Chondrocyte (in vitro differentiated cells): ENCODE results near the gene TECPR2. TPM values are rescaled to one million over a fixed set of nuclear protein-coding genes. Genes with fewer than 3 reads are reported as not detected.
A peak's percentile ranks its signal among the peaks of the same experiment; 100 is the strongest.

ENCODE experiments used
- DNase-seq: peaks from one replicate; pipeline ENCODE4 v3.0.0; 2021; ENCODE audit warnings: mixed read lengths, low spot score
- H3K27ac Mint-ChIP-seq: one replicate; pipeline ENCODE4 v1.8.0; 2021; ENCODE audit warnings: mild to moderate bottlenecking, moderate library complexity, mixed read lengths; ENCODE audit not compliant: unreplicated experiment
- H3K27me3 Mint-ChIP-seq: 2 replicates; pipeline ENCODE4 v1.8.0; 2021; ENCODE audit warnings: low read depth, mixed read lengths
- H3K36me3 Mint-ChIP-seq: 2 replicates; pipeline ENCODE4 v1.8.0; 2021; ENCODE audit warnings: low read depth, mixed read lengths
- H3K4me1 Mint-ChIP-seq: 2 replicates; pipeline ENCODE4 v1.8.0; 2021; ENCODE audit warnings: low read depth, mild to moderate bottlenecking, mixed read lengths
- H3K4me3 Mint-ChIP-seq: one replicate; pipeline ENCODE4 v1.8.0; 2021; ENCODE audit warnings: mild to moderate bottlenecking, moderate library complexity, mixed read lengths; ENCODE audit not compliant: unreplicated experiment
- H3K9me3 Mint-ChIP-seq: 2 replicates; pipeline ENCODE4 v1.8.0; 2021; ENCODE audit warnings: low read depth, mixed read lengths
- total RNA-seq: library from RNA; stranded (reverse); gene quantifications from 3 replicates; pipeline ENCODE4 v1.2.1, GENCODE V29; 2021
- TF ChIP-seq, protein P1 (sequence below): fragments of 200-600 bp; sonication (generic); IDR thresholded peaks from 2 replicates; pipeline ENCODE4 v1.5.0; 2021; ENCODE audit warnings: antibody characterized with exemption, mild to moderate bottlenecking, moderate library complexity

TECPR2 gene
- total RNA-seq, 1 donor from 2014 or later = 32.2 TPM

DNA sequence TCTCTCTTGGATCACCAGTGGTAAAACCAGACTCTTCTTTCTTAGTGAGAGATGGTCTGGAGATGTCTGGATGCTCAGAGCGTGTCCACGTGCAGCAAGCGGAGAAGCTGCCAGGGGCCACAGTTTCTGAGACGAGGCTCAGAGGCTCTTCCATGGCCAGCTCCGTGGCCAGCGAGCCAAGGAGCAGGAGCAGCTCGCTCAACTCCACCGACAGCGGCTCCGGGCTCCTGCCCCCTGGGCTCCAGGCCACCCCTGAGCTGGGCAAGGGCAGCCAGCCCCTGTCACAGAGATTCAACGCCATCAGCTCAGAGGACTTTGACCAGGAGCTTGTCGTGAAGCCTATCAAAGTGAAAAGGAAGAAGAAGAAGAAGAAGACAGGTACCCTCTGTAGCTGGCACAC is 69.0 kb downstream of the TECPR2 start:
- TF ChIP-seq, protein P1, sequence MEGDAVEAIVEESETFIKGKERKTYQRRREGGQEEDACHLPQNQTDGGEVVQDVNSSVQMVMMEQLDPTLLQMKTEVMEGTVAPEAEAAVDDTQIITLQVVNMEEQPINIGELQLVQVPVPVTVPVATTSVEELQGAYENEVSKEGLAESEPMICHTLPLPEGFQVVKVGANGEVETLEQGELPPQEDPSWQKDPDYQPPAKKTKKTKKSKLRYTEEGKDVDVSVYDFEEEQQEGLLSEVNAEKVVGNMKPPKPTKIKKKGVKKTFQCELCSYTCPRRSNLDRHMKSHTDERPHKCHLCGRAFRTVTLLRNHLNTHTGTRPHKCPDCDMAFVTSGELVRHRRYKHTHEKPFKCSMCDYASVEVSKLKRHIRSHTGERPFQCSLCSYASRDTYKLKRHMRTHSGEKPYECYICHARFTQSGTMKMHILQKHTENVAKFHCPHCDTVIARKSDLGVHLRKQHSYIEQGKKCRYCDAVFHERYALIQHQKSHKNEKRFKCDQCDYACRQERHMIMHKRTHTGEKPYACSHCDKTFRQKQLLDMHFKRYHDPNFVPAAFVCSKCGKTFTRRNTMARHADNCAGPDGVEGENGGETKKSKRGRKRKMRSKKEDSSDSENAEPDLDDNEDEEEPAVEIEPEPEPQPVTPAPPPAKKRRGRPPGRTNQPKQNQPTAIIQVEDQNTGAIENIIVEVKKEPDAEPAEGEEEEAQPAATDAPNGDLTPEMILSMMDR = no peak
- Mint-ChIP-seq H3K27me3 (no peaks in the 10 kb centered on the region), H3K4me1 (no peaks in the 10 kb centered on the region), H3K36me3 (peaks cover 31% of the 10 kb centered on the region), H3K4me3 (no peak overlapping the region), H3K27ac (no peak overlapping the region), H3K9me3 (no peaks in the 10 kb centered on the region)
- no peak for DNase-seq

DNA sequence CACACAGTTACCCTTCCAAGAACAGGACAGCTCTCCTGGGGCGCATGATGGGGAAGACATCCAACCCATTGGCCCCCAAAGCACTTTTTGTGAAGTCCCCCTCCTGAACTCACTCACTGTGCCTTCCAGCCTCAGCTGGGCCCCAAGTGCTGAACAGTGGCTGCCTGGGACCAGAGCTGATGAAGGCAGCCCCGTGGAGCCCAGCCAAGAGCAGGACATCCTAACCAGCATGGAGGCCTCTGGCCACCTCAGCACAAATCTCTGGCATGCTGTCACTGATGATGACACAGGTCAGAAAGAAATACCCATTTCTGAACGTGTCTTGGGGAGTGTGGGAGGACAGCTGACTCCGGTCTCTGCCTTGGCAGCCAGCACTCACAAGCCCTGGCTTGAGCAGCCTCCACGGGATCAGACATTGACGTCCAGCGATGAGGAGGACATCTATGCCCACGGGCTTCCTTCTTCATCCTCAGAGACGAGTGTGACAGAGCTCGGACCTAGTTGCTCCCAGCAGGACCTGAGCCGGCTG is 72.0 kb downstream of the TECPR2 start:
- no peak overlapping the region for H3K27ac Mint-ChIP-seq
- no peak for DNase-seq
- peaks cover 16% of the 10 kb centered on the region for H3K36me3 Mint-ChIP-seq
- H3K27me3 Mint-ChIP-seq = no peaks in the 10 kb centered on the region
- TF ChIP-seq, protein P1 = no peak
- H3K4me3 Mint-ChIP-seq = no peak overlapping the region
- H3K9me3 Mint-ChIP-seq = no peaks in the 10 kb centered on the region
- H3K4me1 Mint-ChIP-seq = peaks cover 9% of the 10 kb centered on the region

GRCh38 chr14:102437997-102438915 is 75.5 kb downstream of the TECPR2 start:
- H3K27ac Mint-ChIP-seq = no peak overlapping the region
- TF ChIP-seq, protein P1 = peak; percentile 91
- peaks cover 19% of the 10 kb centered on the region for H3K36me3 Mint-ChIP-seq
- peaks cover 9% of the 10 kb centered on the region for H3K4me1 Mint-ChIP-seq
- H3K4me3 Mint-ChIP-seq = peak overlapping the region; percentile 39
- H3K27me3 Mint-ChIP-seq = no peaks in the 10 kb centered on the region
- no peak for DNase-seq
- no peaks in the 10 kb centered on the region for H3K9me3 Mint-ChIP-seq

GRCh38 chr14:102439556-102439955 is 76.8 kb downstream of the TECPR2 start:
- H3K4me3 Mint-ChIP-seq = no peak overlapping the region
- H3K9me3 Mint-ChIP-seq = no peaks in the 10 kb centered on the region
- TF ChIP-seq, protein P1 = no peak
- no peaks in the 10 kb centered on the region for H3K27me3 Mint-ChIP-seq
- peaks cover 24% of the 10 kb centered on the region for H3K36me3 Mint-ChIP-seq
- H3K27ac Mint-ChIP-seq = no peak overlapping the region
- DNase-seq = no peak
- peaks cover 9% of the 10 kb centered on the region for H3K4me1 Mint-ChIP-seq

DNA sequence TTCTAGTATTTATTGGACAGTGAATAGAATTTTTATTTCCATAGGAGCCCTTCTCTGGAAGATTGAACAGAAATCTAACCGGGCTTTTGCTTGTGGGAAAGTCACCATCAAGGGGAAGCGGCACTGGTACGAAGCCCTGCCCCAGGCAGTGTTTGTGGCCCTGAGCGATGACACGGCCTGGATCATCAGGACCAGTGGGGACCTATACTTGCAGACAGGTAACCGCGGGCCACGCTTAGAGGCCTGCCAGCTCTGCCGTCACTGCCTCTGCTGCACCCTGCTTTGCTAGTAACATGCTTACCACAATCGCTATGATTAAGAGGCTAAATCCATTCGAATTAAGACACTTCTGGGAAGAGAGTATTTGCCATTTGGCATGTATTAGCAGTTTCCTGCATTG is 77.7 kb downstream of the TECPR2 start:
- no peaks in the 10 kb centered on the region for H3K27me3 Mint-ChIP-seq
- H3K4me1 Mint-ChIP-seq = peaks cover 9% of the 10 kb centered on the region
- H3K36me3 Mint-ChIP-seq = peaks cover 27% of the 10 kb centered on the region
- TF ChIP-seq, protein P1 = no peak
- H3K4me3 Mint-ChIP-seq = no peak overlapping the region
- no peak for DNase-seq
- H3K9me3 Mint-ChIP-seq = no peaks in the 10 kb centered on the region
- no peak overlapping the region for H3K27ac Mint-ChIP-seq
